ENCODE results near the gene TMEM51.
A peak's percentile ranks its signal among the peaks of the same experiment; 100 is the strongest.

TMEM51 gene

DNA sequence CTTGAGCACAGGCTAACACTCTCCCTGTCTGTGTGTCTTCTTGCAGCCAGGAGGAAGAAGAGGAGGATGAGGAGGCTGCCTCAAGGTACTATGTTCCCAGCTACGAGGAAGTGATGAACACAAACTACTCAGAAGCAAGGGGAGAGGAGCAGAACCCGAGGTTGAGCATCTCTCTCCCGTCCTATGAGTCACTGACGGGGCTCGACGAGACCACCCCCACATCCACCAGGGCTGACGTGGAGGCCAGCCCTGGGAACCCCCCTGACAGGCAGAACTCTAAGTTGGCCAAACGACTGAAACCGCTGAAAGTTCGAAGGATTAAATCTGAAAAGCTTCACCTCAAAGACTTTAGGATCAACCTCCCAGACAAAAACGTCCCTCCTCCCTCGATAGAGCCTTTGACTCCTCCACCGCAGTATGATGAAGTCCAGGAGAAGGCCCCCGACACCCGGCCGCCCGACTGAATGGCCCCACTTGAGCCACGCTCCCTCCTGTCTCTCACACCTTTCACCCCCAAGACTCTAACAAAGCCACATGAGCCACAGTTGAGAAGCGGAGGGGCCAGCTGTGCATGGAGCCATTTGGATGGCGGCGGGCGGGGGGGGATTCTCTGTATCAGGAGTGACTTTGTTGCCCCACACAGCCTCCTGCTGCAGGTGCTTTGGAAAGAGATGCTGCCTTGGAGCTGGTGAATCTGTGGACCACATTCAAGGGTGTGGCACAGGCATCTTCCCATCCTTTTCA lies 65.9 kb downstream of the TMEM51 start:
- DNase-seq, result no peak

DNA sequence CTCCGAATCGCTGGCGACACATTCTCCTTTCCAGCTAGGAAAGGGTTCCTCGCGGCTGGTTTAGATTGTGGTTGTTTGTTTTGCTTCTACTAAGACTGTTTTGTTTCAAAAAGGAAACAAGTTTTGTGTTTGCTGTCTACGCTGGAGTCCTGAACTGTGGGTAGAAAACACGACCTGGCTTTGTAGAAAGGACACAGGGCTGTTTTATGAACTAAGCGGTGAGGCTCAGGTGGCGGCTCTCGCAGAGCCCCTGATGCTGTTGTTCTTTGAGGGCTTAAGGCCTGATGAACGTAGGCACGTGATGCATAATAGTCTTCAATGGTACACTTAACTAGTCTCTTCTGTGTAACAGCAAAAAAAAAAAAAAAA lies 66.5 kb downstream of the TMEM51 start:
- no peak for DNase-seq

DNA sequence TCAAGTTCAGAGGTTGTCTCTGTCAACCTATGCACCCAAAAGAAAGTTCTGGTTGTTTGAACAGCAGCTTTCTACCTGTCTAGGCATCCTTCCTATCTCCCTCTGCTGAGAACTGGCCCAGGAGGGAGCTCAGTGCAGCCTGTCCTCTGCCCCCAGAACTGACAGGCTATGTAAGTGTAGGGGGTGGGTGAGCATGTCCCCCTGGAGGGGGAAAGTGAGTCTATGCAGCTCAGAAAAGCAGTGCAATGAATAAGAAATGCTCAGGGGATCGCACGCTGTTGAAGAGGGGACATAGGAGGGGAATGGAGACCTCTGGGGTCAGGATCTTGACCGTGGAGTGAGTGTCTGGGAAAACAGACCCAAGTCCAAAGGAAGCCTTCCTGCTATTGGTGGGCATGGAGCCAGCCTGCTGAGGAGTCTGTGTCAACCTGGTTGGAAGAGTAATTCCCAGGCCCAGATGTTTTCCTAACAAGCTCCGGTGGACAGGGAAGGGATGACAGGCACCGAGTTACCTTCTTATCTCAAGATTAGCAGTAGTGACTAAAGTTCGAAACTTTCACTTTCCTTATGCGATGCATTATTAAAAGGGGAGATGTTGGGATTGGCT lies 67.4 kb downstream of the TMEM51 start:
- DNase-seq, result no peak

- DNase-seq, result no peak
Observed at GRCh38 chr1:15222653-15223303, 69.2 kb downstream of the TMEM51 start.

GRCh38 chr1:15224259-15224869 lies 70.8 kb downstream of the TMEM51 start:
- peak; percentile 72 to 85 (median 81) for DNase-seq

GRCh38 chr1:15224974-15225373 lies 71.4 kb downstream of the TMEM51 start:
- DNase-seq, result no peak

- peak in 2 of 3 donors; percentile 34 to 53 for DNase-seq
Observed at GRCh38 chr1:15225461-15225860, 71.9 kb downstream of the TMEM51 start.

DNA sequence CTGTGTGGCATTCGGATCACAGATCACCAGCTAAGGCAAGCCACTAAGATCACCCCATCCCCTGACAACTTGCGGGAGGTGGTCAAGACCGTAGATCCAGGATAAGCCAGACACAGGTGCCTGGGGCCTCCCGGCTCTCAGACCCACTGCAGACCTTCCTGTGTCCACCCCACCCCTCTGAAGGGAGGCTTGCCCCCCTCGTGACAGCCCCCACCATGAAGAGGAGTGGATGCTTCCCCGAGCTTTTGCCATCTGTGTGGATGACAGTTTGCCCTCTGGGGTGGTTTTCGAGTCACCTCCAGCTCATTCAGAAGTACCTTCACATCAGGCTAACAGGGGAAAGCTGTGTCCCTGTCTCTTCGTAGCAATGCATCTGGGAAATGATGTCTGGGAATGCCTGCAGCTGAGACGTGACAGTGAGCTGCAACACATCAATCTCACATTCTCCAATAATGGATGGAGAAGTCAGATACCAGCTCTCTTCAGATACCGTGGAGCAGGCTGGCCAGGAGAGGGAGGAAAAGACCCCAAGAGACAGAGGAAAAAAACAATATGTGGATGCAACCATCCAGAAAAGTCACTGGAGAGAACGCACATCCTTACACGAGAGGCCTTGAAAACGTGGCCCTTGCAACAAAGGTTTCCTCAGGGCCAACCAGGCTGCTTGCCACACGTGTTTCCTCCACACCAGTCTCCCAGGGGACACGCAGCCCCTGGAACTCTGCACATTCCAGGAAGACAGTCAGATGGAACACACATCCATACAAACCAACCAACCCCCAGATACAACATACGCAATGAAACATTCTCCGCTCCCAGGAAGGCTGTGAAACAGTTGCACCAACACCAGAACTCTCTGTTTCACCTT lies 73.1 kb downstream of the TMEM51 start:
- no peak for DNase-seq

DNA sequence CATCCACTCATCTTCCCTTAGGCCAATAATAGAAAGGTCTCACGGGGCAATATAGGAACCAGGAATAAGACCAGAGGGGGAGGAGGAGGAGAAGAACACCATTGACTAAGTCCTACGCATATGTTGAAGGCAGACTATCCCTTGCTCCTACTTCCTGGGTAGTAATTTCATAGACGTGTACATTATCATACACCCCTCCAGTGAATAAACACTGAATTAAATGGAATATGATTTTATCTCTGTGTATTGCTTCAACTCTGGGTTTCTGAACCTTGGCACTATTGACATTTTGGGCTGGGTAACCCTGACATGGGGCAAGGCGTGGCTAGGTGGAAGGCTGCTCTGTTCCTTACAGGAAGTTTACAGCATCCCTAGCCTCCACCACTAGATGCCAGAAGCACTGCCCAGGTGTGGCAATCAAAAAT lies 76.2 kb downstream of the TMEM51 start:
- DNase-seq, result peak in 2 of 3 donors; percentile 38 to 49

DNA sequence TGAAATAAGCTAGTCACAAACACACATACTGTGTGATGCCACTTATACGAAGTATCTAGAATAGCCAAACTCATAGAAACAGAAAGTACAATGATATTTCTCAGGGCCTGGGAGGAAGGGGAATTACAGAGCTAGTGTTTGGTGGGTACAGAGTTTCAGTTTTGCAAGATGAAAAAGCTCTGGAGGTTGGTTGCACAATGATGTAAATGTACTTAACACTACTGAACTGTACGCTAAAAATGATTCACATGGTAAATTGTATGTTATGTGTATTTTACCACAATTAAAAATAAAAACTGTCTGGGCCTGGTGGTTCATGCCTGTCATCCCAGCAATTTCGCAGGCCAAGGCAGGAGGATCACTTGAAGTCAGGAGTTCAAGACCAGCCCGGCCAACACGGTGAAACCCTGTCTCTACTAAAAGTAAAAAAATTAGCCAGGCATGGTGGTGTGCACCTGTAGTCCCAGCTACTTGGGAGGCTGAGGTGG lies 78.2 kb downstream of the TMEM51 start:
- peak; percentile 84 to 98 (median 94) for DNase-seq

- DNase-seq, result no peak
Observed at GRCh38 chr1:15233689-15234088, 80.1 kb downstream of the TMEM51 start.

DNA sequence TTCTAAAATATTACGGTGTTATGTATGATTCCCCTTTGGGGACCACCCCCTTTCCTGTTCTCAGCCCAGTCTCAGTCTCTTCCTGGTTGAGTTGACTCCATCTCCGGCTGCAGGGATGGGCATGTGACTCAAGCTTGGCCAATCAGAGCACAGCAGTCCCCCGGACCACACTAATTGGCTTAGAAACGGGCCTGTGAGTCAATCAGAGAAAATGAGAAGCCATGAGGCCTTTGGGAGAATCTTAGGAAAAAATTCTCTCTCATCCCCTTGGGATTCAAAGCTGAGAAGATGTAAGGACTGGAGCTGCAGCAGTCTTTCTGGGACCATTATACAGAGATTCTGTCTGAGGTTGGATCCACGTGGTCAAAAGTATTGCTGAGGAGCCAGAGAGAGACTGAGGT lies 82.8 kb downstream of the TMEM51 start:
- DNase-seq, result no peak

DNA sequence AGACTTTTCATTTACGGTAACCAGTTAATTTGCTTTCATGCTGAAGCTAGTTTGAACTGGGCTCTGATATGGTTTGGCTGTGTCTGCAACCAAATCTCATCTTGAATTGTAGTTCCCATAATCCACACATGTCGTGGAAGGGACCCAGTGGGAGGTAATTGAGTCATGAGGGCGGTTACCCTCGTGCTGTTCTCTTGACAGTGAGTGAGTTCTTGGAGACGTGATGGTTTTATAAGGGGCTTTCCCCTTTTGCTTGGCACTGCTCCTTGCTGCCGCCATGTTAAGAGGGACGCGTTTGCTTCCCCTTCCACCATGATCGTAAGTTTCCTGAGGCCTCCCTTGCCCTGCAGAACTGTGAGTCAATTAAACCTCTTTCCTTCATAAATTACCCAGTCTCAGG lies 83.2 kb downstream of the TMEM51 start:
- DNase-seq, result peak; percentile 40 to 87 (median 74)

GRCh38 chr1:15238789-15239188 lies 85.2 kb downstream of the TMEM51 start:
- DNase-seq, result no peak

DNA sequence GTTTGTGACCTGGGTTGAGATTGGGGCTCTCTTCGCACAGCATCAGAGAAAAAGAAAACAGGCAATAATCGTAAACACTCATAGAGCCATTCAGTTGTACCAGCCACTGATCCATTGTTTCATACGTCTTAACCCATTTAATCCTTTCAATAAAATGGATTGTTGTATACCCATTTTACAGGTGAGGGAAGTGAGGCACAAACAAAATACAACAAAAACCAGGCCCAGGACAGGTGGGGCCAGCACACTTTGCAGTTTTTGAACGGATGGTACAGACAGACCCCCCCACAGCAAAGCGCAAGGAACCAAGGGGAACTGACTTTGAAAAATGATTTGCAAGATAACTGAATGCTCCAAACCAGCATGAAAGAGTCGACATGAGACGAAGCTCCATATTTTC lies 89.2 kb downstream of the TMEM51 start:
- no peak for DNase-seq

DNA sequence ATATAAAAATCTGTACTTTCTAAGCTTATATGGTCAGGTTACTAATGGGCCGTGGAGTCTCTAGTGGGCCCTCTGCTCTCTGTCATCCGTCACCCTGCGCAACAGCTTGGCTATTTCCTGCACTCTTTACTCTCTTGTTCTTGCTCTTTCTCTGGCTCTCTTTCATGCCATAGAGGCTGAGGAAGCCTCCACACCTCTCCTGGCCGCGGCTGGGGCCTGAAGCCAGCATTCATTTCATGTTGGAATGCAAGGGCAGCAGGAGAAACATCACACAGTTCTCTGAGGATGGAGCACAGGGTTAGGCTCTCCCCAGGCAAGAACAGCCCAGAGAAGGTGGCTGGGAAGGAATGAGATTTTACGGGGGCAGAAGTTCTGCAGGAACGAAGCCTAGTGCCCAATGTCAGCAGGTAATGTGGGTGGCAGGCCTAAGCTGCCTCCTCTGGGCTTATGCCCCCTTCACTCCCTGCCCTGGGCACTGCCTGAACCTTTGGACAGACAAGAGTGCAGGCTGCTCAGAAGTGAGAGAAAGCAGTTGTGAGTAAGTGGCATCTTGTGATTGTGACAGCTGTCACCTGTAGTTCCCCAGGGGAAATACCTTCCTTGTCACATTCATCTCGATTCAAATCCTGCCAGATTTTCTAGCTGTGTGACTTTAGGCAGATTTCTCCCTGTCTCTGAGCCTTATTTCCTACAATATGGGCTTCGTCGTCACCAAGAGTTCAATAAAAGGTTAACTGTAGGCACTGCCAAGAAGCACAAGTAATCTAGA lies 89.9 kb downstream of the TMEM51 start:
- peak in 1 of 3 donors; percentile 36 for DNase-seq

GRCh38 chr1:15244813-15245212 lies 91.3 kb downstream of the TMEM51 start:
- DNase-seq, result no peak

DNA sequence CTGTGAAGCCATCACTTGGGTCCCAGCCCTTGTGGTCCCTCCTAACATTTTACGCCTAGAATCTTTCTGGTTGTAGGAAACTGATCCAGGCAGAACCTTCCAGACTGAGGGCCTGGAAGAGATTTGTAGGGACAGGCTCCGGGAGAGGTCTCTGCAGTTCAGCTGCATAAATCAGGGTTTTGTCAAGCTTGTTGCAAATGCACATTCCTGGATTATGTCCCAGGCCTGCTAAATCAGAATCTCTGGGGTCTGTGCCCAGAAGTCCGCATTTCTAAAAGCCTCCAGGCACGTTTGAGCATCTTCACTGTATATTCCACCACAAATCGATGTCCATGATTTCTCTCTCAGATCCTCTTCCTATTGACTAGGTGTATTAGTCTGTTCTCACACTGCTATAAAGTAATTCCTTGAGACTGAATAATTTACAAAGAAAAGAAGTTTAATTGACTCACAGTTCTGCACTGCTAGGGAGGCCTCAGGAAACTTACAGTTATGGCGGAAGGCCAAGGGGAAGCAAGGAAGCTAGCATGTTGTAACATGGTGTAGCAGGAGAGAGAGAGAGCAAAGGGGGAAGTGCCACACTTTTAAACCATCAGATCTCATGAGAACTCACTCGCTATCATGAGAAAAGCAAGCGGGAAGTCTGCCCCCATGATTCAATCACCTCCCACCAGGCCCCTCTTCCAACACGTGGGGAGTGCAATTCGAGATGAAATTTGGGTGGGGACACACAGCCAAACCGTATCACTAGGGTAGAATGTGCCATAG lies 92.2 kb downstream of the TMEM51 start:
- DNase-seq, result peak; percentile 55 to 66 (median 55)

GRCh38 chr1:15246960-15247614 lies 93.5 kb downstream of the TMEM51 start, which contains the start of gene FHAD1:
Gene FHAD1 (plus strand): TSS chr1:15247223. CDS start chr1:15251785, 4,562 bp downstream.
- DNase-seq, result peak in 2 of 3 donors; percentile 40 to 45

DNA sequence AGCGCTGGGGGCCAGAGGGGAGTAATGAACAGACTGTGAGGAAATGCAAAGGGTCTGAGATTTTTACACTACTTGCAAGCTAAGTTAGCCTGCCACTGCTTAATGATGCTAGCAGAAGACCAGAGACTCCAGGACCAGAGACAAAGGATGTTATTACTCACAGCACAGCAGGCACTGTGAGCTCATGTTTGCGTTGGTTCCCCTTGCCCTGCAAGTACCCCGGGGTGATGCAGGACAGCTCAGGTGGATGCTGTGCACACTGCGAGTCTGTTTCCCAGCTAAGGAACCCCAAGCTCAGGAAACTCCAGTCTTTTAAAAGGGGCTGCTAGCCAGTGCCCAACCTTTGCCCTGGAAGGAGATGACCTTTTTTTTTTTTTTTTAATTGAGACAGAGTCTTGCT lies 94.7 kb downstream of the TMEM51 start:
- peak in 2 of 3 donors; percentile 28 to 36 for DNase-seq

All from suppressor macrophage treated with lipopolysaccharide for 1 hour (primary cell).